HepG2 (cell line): ENCODE data around the gene HPD. TPM values are rescaled to one million over a fixed set of nuclear protein-coding genes. Genes with fewer than 3 reads are reported as not detected.

Experiments
- ATAC-seq: fragments of 200-7000 bp; cut with Tn5 transposase; 3 replicates; pipeline ENCODE4 v1.9.1; 2020; ENCODE audit warnings: mild to moderate bottlenecking, moderate library complexity
- BruUV-seq: library from RNA; stranded (reverse); fragments of 400-500 nt; replicated peaks from 2 replicates; lab custom pipeline; 2021; lab: Mats Ljungman, UMichigan
- CTCF ChIA-PET: fragments of 300-600 bp; formaldehyde crosslinking; extraction: SDS; loops from one replicate; lab custom pipeline; 2021; ENCODE audit warnings: low total read pairs, inconsistent platforms, low intra/inter-chr PET ratio; lab: Yijun Ruan, JAX
- POLR2A ChIA-PET: fragments of 350-600 bp; sonication (Branson Sonifier 250); formaldehyde crosslinking; loops from one replicate; lab custom pipeline; 2020; ENCODE audit warnings: antibody characterized with exemption, inconsistent platforms; lab: Yijun Ruan, JAX
- DNase-seq: peaks from one replicate; pipeline ENCODE4 v3.0.0-alpha.2; 2015; ENCODE audit warnings: low spot score
- FAIRE-seq: peaks from 3 replicates; lab custom pipeline; 2011; peaks lifted over from hg19 to GRCh38; lab: Jason Lieb, UNC
- H2AFZ ChIP-seq: one replicate; pipeline ENCODE4 v1.6.1; 2011; ENCODE audit warnings: low read length, inconsistent platforms
- H3K27ac ChIP-seq: fragments of 300-600 bp; 3 replicates; pipeline ENCODE4 v1.8.0; 2011; ENCODE audit warnings: mixed run types, mild to moderate bottlenecking, mixed read lengths, low read length, inconsistent platforms; ENCODE audit not compliant: insufficient read depth; ENCODE audit errors: extremely low read length
- H3K27me3 ChIP-seq, 2 experiments: fragments of 200-600 bp in 1 of 2; 2 replicates in 1 of 2; 3 replicates in 1 of 2; pipeline versions ENCODE4 v1.6.0 to v1.8.0; 2011; ENCODE audit warnings: low read length in 2 of 2, mild to moderate bottlenecking in 2 of 2, moderate library complexity in 2 of 2, inconsistent platforms in 1 of 2; ENCODE audit not compliant: insufficient read depth in 2 of 2, control insufficient read depth in 1 of 2
- H3K36me3 ChIP-seq, 2 experiments: fragments of 200-600 bp in 1 of 2; replicated peaks in 1 of 2; 2 replicates in 1 of 2; 3 replicates in 1 of 2; pipeline versions ENCODE4 v1.5.1 to v1.8.0; 2011; ENCODE audit warnings: low read length in 2 of 2, inconsistent platforms in 1 of 2; ENCODE audit not compliant: insufficient read depth in 2 of 2, control insufficient read depth in 1 of 2
- H3K4me1 ChIP-seq: 2 replicates; pipeline ENCODE4 v1.5.1; 2012; ENCODE audit warnings: low read length, inconsistent platforms; ENCODE audit not compliant: insufficient read depth
- H3K4me2 ChIP-seq: 2 replicates; pipeline ENCODE4 v1.6.0; 2011; ENCODE audit warnings: low read depth, low read length, inconsistent platforms
- H3K4me3 ChIP-seq, 3 experiments: fragments of 200-600 bp in 1 of 3; sonication (generic), shearing (Covaris generic) in 1 of 3; replicated peaks in 1 of 3; 2 replicates each; pipeline ENCODE4 v1.5.1; 2011 to 2016; ENCODE audit warnings: low read length in 3 of 3, inconsistent platforms in 2 of 3, low read depth in 2 of 3, mild to moderate bottlenecking in 2 of 3, control low read depth in 1 of 3, mixed read lengths in 1 of 3; ENCODE audit not compliant: insufficient read depth in 1 of 3
- H3K79me2 ChIP-seq: one replicate; pipeline ENCODE4 v1.6.1; 2011; ENCODE audit warnings: low read length, inconsistent platforms; ENCODE audit not compliant: insufficient read depth
- H3K9ac ChIP-seq: 2 replicates; pipeline ENCODE4 v1.6.0; 2011; ENCODE audit warnings: mild to moderate bottlenecking, low read depth, low read length, inconsistent platforms; ENCODE audit not compliant: insufficient read depth
- H3K9me3 ChIP-seq: 2 replicates; pipeline ENCODE4 v1.5.1; 2012; ENCODE audit warnings: mild to moderate bottlenecking, low read length
- H4K20me1 ChIP-seq: 2 replicates; pipeline ENCODE4 v1.6.0; 2011; ENCODE audit warnings: inconsistent platforms, mild to moderate bottlenecking, low read length, moderate library complexity; ENCODE audit not compliant: insufficient read depth
- AGO1 ChIP-seq: fragments of 200-400 bp; formaldehyde crosslinking; IDR thresholded peaks from 2 replicates; pipeline ENCODE4 v1.6.1; 2017; ENCODE audit warnings: mild to moderate bottlenecking, low read depth, low read length, moderate library complexity; ENCODE audit not compliant: poor library complexity, severe bottlenecking
- CREB1 ChIP-seq, 2 experiments: fragments of 450-650 bp in 1 of 2; IDR thresholded peaks; 2 replicates each; pipeline ENCODE4 v1.6.1; 2016 to 2017; ENCODE audit warnings: control low read depth in 1 of 2, mild to moderate bottlenecking in 1 of 2, missing compliant biosample characterization in 1 of 2, missing genetic modification characterization in 1 of 2
- FOXO4 ChIP-seq: sonication (generic); formaldehyde crosslinking; conservative IDR thresholded peaks from 2 replicates; pipeline ENCODE4 v1.8.1; 2023; ENCODE audit warnings: missing genetic modification reagents
- IRX3 ChIP-seq: sonication (generic); formaldehyde crosslinking; IDR thresholded peaks from 2 replicates; pipeline ENCODE4 v1.8.1; 2023; ENCODE audit warnings: mild to moderate bottlenecking, low read depth, missing genetic modification reagents, borderline replicate concordance
- MBD4 ChIP-seq: IDR thresholded peaks from 2 replicates; pipeline ENCODE4 v1.6.1; 2012; ENCODE audit warnings: low read length, inconsistent platforms, borderline replicate concordance
- MLXIP ChIP-seq: sonication (generic); formaldehyde crosslinking; IDR thresholded peaks from 2 replicates; pipeline ENCODE4 v1.9.0; 2021; ENCODE audit warnings: missing genetic modification reagents, borderline replicate concordance
- NFE2L2 ChIP-seq: fragments of 150-350 bp; IDR thresholded peaks from 2 replicates; pipeline ENCODE4 v1.6.1; 2014; ENCODE audit warnings: low read length
- PPARG ChIP-seq: conservative IDR thresholded peaks from 2 replicates; pipeline ENCODE4 v1.6.1; 2016; ENCODE audit warnings: missing biosample characterization, missing genetic modification reagents
- RARG ChIP-seq: sonication (generic); formaldehyde crosslinking; IDR thresholded peaks from 2 replicates; pipeline ENCODE4 v1.4.0; 2020; ENCODE audit warnings: low read depth, mild to moderate bottlenecking, missing genetic modification reagents
- SUZ12 ChIP-seq: fragments of 150-350 bp; IDR thresholded peaks from 2 replicates; pipeline ENCODE4 v1.6.1; 2014; ENCODE audit warnings: low read depth, low read length
- TAF1 ChIP-seq: sonication (generic); formaldehyde crosslinking; IDR thresholded peaks from 2 replicates; pipeline ENCODE4 v1.4.0; 2020; ENCODE audit warnings: missing genetic modification reagents
- TIGD3 ChIP-seq: sonication (generic); formaldehyde crosslinking; IDR thresholded peaks from 2 replicates; pipeline ENCODE4 v1.5.1; 2020; ENCODE audit warnings: mild to moderate bottlenecking, missing genetic modification reagents, borderline replicate concordance
- XRCC5 ChIP-seq: fragments of 200-400 bp; formaldehyde crosslinking; optimal IDR thresholded peaks from 2 replicates; pipeline ENCODE3; 2017; ENCODE audit warnings: mild to moderate bottlenecking, low read length
- ZNF205 ChIP-seq: IDR thresholded peaks from 2 replicates; pipeline ENCODE4 v1.6.1; 2018; ENCODE audit warnings: missing biosample characterization, missing genetic modification reagents
- ZNF274 ChIP-seq: sonication (generic); formaldehyde crosslinking; IDR thresholded peaks from 2 replicates; pipeline ENCODE4 v1.5.1; 2020; ENCODE audit warnings: mild to moderate bottlenecking, missing genetic modification reagents
- ZNF782 ChIP-seq: sonication (generic); formaldehyde crosslinking; IDR thresholded peaks from 2 replicates; pipeline ENCODE4 v1.4.0; 2020; ENCODE audit warnings: missing genetic modification reagents, mild to moderate bottlenecking, borderline replicate concordance
- ZNF841 ChIP-seq: sonication (generic); formaldehyde crosslinking; IDR thresholded peaks from 2 replicates; pipeline ENCODE4 v1.8.1; 2023; ENCODE audit warnings: missing genetic modification reagents, borderline replicate concordance
- ZSCAN20 ChIP-seq: sonication (generic); formaldehyde crosslinking; IDR thresholded peaks from 2 replicates; pipeline ENCODE4 v1.4.0; 2020; ENCODE audit warnings: missing genetic modification reagents, mild to moderate bottlenecking, borderline replicate concordance
- WGBS: methylation state at CpG from one replicate; pipeline ENCODE4 v1.1.6; 2017; ENCODE audit warnings: low lambda C conversion rate; 5-methylcytosine and 5-hydroxymethylcytosine counted together
- in situ Hi-C: cut with HindIII; loops from 2 replicates; pipeline ENCODE4 v1.10.0; 2017; ENCODE audit warnings: low pct_unique_long_range_greater_than_20kb; ENCODE audit not compliant: extremely low pct_ligation_motif_present
- intact Hi-C: fragments of 100-400 bp; cut with micrococcal nuclease; formaldehyde crosslinking; loops from one replicate; pipeline ENCODE4 v1.10.0; 2022; ENCODE audit not compliant: unreplicated experiment
- polyA plus RNA-seq, 8 experiments: library from polyadenylated mRNA; depleted of rRNA in 3 of 8; stranded (reverse) in 7 of 8; unstranded in 1 of 8; fragments of >200 nt; fragmentation: Illumina TruSeq in 4 of 8; extraction: Trizol in 4 of 8; gene quantifications; 2 replicates each; pipeline versions ENCODE4 v1.2.1 to v1.2.3, GENCODE V29; 2011 to 2016; ENCODE audit warnings: low read depth in 4 of 8, missing spikeins in 1 of 8, mixed read lengths in 1 of 8; ENCODE audit not compliant: insufficient read depth in 1 of 8
- total RNA-seq, 5 experiments: library from RNA; depleted of rRNA; stranded (reverse); fragments of >200 nt; fragmentation: Illumina TruSeq; extraction: Trizol; gene quantifications; 2 replicates each; pipeline ENCODE4 v1.2.3, GENCODE V29; 2016; ENCODE audit warnings: low read depth in 1 of 5

Gene HPD
- total and polyA plus RNA-seq, 2 of the 13 experiments (the other 11 are each of a cell fraction or from before 2014, with no cell fraction given), result 120 to 195 TPM

- 94% methylated on average over 7 of the region's 13 CpGs for WGBS
- Histone ChIP-seq H2AFZ (no peak overlapping the region), H3K9ac (no peak overlapping the region), H3K4me2 (no peak overlapping the region), H3K79me2 (no peaks in the 10 kb centered on the region), H3K36me3 (peaks cover 4 to 6% of the 10 kb centered on the region in 2 experiments; a peak in 3 of 5 replicates), H3K9me3 (no peaks in the 10 kb centered on the region), H3K4me3 (no peak overlapping the region), H3K27ac (no peak overlapping the region), H3K4me1 (no peaks in the 10 kb centered on the region)
- ATAC-seq, result peak; percentile 36; the same call in 2 of the 3 replicates
- BruUV-seq, result no TSS peak
- CTCF ChIA-PET, result interaction anchor here (0.9 kb wide), 1 partner anchor 40 kb away, joined by 3 read pairs; no protein-coding TSS in a partner anchor
- no peak for FAIRE-seq
- TF ChIP-seq RARG (CRISPR knock-in tag) (no peak), SUZ12 (no peak), ZSCAN20 (no peak), XRCC5 (no peak), ZNF274 (CRISPR knock-in tag) (no peak), MLXIP (CRISPR knock-in tag) (no peak), ZNF205 (no peak), ZNF841 (CRISPR knock-in tag) (no peak), AGO1 (no peak), IRX3 (no peak), TIGD3 (CRISPR knock-in tag) (no peak), ZNF782 (no peak), NFE2L2 (no peak), MBD4 (no peak), CREB1 (IDR thresholded peaks at IDR 0.05) (no peak), CREB1 (CRISPR knock-in tag; IDR thresholded peaks at IDR 0.05) (no peak), TAF1 (CRISPR knock-in tag) (no peak), FOXO4 (CRISPR knock-in tag) (no peak), PPARG (CRISPR knock-in tag) (no peak)
- TF ChIP-seq, all 625 proteins: peak for 0
- no peaks in the 10 kb centered on the region for H3K27me3 ChIP-seq
- in situ Hi-C loops, result no loop called here
- POLR2A ChIA-PET, result no interaction called here
- H4K20me1 ChIP-seq, result no peaks in the 10 kb centered on the region
- DNase-seq, result no peak
- intact Hi-C loops, result no loop called here
Measured at GRCh38 chr12:121849665-121850064, 9.0 kb downstream of the HPD start.
